Dedifferentiated amniotic fluid mesenchymal stem cell (primary cell): Measurements from ENCODE around the gene MUC15.

ENCODE experiments used
- DNase-seq: peaks from one replicate; pipeline ENCODE4 v3.0.0-alpha.2; 2016; ENCODE audit errors: extremely low spot score

The MUC15 gene

GRCh38 chr11:26573896-26574295, 1.8 kb upstream of the MUC15 start:
- no peak for DNase-seq

DNA sequence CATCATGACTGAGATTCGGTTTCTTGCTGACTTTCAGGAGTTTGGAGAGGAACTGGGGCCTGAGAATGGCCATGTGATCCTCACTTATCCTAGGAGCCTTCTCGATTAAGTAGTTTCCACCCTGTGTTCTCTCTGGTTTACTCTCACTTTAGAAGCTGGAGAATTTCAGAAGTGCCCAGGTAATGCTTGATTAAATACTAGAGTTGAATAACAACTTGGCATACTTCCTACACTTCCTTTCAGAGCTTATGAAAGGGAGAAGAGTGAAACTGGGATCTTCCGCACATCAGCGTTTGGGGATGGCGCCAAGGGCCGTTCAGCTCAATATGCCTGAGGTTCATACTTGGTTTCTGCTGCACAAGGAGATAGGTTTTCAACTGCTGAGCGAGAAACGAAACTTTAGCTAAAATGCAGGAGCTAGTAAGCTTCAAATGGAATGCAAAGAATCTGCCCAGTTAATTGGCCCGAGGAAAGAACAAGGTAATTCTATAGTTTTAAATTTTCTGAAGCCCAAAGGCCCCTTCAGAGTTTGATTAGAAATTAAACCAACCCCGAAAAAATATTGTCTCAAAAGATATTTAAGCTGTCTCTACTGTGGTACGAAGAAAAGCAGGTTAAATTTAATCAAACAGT, 823 bp upstream of the MUC15 start:
- no peak for DNase-seq

DNA sequence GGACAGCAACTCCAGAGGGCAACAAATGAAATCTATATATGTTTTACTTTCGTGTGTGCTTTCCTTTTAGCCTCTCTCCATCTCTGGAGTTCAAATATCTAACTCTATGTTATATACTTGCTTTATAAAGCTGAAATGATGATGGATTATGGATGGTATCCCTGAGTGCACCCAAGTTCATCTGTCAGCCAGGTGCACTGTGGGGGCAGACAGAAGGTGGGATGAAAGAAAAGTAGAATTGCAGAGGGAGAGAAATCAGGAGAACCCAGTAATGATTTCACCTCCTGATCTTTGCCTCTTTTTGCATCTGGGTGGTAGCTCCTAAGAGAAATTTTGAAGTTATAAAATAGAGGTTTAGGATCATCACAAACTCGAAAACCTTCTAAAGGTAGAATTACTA, 2.4 kb downstream of the MUC15 start:
- DNase-seq: no peak

GRCh38 chr11:26558190-26558589, 13.9 kb downstream of the MUC15 start:
- no peak for DNase-seq

- DNase-seq: no peak
These were observed 14.4 kb downstream of the MUC15 start for GRCh38 chr11:26557666-26558065.

- no peak for DNase-seq
These were observed 15.5 kb downstream of the MUC15 start for GRCh38 chr11:26556582-26556981.

- no peak for DNase-seq
These were observed 17.6 kb downstream of the MUC15 start for GRCh38 chr11:26554455-26554854.

GRCh38 chr11:26553182-26553581, 18.9 kb downstream of the MUC15 start:
- no peak for DNase-seq

DNA sequence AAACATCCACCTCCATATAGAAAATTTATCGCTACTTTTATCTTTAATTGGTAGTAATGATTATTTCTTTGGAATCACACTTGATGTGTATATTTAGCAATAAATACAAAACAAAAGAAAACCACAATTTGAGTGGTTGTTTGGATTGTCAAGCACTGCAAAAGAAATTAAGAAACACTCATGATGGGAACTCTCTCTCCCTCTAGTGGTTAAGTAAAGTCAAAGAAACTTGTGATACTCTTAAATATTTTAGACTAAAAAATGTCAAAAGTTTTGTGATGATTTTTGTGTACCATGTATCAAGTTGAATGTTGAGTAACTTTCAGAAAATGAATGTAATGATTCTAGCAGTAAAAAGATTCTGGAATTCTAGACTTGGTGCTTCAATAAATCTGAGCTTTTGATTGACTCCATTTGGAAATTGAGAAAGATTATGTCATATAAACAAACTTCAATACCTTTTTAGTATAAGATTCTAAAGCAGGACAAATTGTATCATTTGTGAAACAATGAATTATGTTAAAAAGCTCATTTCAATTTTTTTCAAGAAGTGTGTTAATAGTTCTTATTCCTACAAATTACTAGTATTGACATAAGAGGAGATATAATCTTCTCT, 20.8 kb downstream of the MUC15 start:
- peak; percentile 43 for DNase-seq

DNA sequence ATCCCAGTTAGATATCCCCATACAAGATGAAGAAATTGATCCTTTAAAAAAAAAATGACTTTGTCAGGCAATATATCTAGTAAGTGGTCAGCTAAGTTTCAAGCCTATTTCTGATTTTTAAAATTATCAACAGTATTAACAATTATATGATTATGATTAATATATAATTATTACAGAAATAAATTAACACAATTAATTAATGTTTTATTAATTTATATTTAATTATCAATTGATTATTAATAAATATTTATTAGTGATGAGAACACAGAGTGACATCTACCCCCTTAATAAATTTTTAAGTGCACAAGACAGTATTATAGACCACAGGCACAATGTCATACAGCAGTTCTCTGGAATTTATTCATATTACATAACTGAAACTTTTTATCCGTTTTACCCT, 22.0 kb downstream of the MUC15 start:
- no peak for DNase-seq

DNA sequence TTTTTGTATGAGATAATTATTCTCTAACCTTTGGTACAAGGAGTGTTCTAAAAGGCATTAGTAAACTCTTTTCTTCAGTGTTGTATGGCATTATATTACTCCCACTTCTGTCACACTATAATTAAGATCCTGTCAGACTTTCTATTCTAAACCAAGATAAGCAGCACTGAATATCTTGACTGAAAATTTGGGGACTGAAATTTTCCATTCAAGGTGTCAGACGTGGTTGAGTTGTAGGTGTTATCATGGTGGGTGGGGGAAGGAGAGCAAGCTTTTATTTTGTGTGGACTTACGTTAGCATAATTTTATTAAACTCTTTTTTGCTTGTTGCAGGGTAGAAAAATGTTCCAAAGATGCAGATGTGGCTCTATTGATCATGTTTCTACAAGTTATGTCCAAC, 22.9 kb downstream of the MUC15 start:
- DNase-seq: no peak

- no peak for DNase-seq
These were observed 30.2 kb downstream of the MUC15 start for GRCh38 chr11:26541870-26542269.

GRCh38 chr11:26539517-26539916, 32.5 kb downstream of the MUC15 start:
- no peak for DNase-seq

DNA sequence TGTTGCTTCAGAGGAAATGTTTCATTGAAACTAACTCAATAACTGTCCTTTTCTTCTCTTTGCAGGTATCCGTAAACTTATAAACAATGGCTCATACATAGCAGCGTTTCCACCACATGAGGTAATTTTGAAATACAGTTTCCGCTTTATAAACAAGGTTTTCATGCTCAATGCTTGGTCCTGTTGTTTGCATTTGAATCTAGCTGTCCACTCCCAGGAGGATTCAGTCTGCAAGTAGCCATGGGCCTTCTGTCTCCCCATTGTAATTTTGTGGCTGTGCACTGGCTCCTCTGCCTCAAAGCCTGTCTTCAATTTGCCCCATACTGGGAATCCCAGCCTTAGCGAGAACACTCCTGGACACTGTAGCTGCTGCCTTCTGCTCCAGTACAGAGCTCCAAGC, 34.7 kb downstream of the MUC15 start:
- no peak for DNase-seq

DNA sequence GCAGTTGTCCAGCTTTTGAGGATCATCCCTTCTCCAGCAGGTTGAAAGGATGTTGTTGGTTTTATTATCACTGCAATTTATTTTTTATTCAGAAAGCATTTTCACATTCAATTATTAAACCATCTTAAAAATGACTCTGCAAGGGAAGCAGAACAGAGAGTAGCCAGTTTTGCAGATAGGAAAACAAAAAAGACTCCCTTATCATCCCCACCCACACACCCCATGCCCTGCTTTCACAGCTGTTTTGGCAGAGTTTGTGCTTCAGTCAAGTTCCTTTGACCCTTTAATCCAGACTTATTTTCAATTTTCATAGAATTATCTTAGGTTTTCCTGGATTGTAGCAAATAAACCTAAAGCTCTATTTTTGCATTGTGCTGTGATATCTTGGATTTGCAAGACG, 44.4 kb downstream of the MUC15 start:
- no peak for DNase-seq

DNA sequence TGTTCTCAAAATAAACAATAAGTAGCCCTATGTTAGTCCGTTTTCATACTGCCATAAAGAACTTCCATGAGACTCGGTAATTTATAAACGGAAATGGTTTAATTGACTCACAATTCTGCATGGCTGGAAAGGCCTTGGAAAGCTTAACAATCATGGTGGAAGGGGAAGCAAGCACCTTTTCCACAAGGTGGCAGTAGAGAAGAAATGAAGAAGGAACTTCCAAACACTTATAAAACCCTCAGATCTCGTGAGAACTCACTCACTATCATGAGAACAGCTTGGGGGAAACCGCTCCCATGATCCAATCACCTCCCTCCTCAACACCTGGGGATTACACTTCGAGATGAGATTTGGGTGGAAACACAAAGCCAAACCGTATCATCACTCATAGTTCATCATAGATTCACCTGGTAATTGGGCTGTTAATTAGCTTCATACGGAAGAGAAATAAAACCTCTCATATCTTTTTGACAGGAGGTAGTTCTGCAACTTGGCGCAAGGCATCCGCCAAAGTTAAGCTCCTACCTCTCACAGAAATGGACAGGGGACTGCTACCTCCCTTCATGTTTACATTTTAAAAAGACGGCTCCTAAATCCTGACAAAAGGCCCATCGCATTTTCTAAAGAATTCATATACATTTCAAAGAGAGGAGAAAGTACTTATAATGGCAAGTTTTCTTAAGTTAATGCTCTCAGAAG, 49.0 kb downstream of the MUC15 start:
- DNase-seq: no peak

- no peak for DNase-seq
These were observed 52.6 kb downstream of the MUC15 start for GRCh38 chr11:26519469-26519868.

- DNase-seq: no peak
These were observed 59.9 kb downstream of the MUC15 start for GRCh38 chr11:26512196-26512595.

DNA sequence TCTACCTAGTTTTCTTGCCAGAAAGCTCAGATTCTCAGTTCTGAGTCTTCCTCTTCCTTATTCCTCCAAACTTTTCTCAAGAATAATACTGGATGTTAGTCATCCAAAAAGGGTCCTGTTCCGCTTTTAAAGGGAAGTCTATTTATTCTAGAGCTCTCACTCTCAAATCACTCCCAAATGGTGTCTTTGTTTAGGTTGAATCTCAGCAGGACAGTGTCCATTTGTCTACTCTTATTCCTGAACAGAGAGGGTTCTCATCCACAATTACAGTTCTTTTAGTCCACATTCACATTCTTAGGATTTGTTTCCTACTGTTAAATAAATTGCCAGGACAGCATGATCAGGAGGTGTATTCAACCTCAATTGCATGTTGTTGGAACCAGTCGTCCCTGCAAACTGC, 61.3 kb downstream of the MUC15 start:
- DNase-seq: no peak

GRCh38 chr11:26510164-26510563, 61.9 kb downstream of the MUC15 start:
- DNase-seq: no peak
